NCI-H2227 treated with DMSO at 0.1 percent for 48 hours (cell line): ENCODE results near the gene MFN2.

Experiments used
- DNase-seq: peaks from one replicate; lab custom pipeline; 2025; lab: John Stamatoyannopoulos, UW

Gene MFN2

DNA sequence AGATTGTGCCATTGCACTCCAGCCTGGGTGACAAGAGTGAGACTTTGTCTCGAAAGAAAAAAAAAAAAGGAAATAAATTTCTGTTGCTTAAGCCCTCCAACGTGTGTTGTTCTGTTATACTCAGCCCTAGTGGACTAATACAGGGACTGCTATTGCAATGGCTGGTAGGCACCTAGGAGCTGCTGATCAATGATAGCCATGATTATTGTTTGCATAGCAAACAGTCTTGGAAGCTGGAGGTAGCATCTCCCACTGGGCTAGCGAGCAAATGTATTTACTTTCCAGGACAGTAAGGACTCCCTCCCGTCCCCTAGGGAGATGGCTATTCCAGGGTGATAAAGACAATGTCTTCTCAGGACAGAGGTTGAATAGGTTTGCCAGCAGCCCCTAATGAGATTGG is 69.4 kb downstream of the MFN2 start:
- no peak for DNase-seq

DNA sequence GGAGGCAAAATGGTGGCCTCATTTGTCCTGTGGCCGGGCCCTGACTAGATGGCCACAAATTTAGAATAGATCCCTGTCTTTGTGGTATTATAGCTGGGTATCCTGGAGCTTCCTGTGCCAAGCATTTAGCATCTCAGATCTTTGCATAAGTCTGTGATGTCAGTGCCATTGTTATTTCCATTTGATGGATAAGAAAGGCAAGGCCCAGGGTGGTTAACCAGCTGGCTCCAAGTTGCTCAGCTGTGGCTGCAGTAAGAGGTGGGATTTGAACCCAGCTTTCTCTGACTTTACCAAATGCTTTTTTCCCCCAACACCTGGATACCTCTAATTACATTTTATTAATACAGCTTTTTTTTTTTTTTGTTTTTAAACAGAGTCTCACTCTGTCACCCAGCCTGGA is 71.1 kb downstream of the MFN2 start:
- no peak for DNase-seq

DNA sequence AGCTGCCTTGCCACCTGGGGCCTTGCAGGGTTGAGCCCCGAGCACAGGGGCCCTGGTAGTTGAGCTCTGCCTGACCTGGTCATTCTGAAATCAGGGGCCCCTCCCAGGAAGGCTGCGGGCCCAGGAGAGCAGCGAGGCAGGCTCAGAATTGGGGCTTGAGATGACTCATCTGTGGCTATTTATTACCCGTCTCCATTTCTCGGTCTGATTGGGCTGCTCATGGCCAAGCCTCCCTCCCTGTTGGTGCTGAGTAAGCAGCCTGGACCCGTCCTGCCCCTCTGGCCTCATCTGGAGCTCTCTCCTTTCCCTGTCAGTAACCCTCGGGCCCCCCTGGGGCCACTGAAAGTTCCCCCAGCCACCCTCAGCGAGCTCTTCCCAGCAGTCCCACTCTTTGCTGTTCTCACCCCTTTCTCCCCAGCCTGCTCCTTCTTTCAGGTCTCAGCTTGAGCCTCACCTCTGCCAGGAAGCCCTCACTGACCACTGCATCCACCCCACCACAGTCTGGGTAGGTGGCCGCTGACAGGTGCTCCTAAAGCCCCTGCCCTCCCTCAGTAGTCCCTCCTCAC is 71.8 kb downstream of the MFN2 start:
- DNase-seq, result no peak

DNA sequence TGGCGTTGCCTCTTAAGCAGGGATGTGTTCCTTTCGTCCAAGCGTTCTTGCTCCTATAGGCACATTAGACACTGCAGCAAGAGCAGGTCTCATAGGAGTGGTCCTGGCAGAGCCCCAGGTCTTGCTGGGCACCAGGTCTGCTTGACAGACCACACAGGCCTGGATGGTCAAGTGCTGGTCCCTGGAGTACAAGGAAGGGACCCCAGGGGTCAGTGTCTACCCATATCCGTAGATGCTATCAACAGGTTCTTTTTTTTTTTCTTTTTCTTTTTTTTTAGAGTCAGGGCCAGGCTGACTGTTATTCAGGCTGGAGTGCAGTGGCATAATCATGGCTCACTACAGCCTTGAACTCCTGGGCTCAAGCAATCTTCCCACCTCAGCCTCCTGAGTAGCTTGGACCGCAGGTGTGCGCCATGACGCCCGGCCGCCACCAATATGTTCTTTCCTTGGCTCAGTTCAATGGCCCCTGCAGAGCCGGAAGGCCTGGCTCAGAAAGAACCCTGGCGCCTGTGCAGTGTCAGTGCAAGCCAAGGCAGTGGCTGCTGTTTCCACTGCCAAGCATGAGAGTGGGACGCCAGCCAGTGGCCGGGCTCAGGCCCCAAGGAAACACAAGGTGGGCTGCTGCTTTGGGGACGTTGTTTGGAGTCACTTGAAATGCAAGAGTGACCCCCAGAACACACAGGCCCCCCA is 72.9 kb downstream of the MFN2 start:
- DNase-seq, result no peak

DNA sequence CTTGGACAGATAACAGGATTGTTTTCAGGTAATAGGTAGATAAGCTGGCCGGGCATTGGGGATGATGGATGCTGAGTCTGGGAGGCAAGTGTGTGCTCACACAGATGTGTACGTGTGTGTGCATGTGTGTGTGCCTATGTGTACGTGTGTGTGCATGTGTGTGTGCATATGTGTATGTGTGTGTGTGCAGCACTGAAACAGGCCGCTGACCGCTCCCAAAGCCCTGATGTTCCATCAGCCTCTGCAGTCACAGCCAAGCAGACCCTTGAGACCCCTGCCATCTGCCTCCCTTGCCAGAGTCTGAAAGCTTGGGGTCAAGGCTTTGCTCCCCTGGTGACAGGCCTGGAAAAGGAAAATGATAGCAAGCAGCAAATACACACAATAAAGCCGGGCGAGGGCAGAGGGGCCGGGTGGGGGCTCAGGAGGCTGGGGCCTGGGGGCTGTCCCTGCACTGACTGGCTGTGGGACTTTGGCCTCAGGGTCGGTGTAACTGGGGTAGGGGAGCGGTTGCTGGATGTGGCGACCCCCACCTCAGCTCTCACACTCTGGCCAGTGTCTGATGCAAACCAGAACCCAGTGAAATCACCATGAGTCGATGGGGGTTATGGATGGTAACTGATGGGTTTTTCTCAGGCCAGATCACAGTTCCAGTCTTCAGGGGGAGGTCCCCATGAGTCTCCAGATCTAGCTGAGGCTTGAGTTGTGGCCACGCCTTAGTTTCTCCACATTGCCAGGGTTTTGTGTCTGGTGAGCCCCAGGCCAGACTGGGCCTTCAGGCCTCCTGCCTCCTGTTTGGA is 73.7 kb downstream of the MFN2 start:
- DNase-seq, result no peak

DNA sequence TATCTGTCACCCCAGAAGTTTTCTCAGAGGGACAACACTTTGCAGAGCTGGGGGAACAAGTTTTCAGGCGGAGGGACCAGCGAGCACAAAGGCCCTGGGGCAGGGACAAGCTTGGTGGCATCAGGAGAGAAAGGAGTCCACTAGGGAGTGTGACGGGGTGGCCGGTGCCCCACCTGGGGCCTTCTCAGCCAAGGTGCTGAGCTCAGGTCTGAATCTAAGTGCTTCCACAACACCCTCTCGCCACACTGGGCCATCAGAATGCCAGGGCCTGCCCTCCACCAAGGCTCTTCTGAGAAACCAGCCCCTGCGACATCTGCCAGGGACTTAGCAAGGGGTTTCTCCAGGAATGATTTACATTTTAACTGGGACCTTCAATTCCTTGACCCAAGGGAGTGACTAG is 75.0 kb downstream of the MFN2 start:
- no peak for DNase-seq

DNA sequence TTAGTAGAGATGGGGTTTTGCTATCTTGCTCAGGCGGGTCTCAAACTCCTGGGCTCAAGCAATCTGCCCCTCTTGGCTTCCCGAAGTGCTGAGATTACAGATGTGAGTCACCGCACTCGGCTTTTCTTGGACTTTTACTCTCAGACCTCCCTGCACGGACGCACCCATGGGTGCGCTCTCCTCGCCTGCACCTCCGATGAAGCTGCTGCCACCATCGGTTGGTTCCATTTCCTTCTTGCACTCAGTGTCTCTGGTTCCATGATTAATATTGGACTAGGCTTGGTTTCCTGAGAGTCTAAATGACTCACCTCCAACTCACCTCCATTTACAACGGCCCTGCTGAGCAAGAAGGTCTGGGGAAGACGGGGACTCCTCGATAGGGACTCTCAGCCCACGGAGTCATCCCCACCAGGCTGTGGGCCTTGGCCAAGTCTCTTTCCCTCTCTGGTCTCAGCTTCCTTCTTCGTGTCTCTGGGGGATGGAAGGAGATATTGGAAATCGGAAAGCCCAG is 76.1 kb downstream of the MFN2 start:
- DNase-seq, result no peak

DNA sequence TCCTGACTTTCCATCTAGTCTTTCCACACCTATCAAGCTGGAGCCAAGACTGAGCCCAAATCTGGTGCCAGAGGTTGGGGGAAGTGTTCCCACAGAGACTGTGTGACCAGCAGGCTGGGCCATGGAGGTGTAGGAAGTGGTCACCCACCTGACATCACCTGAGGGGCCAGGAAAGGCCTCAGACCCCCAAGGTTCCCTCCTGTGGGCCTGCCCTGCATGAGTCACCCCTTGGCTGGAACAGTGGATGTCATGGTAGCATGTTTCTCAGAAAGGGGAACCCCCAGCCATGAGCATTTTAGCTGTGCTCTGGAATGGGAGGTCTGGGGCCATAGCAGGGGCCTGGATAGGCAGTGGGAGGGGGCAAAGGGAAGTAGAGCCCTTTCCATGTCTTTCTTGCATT is 77.1 kb downstream of the MFN2 start:
- no peak for DNase-seq

DNA sequence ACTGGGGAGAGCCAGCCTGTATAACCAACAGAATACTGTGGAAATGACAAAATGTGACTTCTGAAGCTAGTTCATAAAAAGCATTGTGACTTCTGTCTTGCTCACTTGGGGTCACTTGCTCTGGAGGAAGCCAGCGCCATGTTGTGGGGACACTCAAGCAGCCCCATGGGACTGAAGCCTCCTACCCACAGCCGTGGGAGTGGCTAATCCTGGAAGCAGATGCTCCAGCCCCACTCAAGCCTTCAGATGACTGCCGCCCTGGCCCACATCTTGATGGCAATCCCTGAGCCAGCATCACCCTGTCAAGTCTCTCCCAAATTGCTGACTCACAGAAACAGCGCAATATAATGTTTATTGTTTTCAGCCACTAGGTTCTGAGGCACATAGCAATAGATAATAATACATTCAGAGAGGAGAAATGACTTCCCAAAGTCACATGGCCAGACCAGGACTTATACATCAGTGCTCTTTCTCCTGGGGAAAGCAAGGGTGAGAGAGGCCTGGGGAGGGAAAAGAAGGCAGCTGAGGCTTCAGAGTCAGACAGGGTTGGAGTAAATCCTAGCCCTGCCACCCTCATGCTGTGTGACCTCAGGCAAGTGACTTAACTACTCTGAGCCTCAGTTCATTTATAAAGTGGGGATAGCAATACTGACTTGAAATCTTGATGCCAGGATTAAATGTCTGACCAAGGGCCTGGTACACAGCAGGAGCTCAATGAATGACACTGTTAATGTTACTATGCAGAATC is 77.9 kb downstream of the MFN2 start:
- no peak for DNase-seq

DNA sequence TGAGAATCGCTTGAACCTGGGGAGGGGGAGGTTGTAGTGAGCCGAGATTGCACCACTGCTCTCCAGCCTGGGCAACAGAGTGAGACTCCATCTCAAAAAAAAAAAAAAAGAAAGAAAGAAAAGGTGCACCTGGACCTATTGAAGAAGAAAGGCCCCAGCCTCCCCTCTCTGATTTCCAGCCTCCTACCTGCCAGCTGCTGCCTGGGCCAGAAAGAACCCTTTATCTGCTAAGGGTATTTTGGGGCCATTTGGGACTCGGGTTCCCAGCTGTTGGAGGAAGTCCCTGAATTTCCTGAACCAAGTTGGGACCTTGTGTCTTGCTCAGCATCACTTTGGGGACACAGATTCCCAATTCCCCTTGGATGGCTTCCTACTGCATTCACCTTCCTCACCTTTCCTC is 79.0 kb downstream of the MFN2 start:
- DNase-seq, result no peak

DNA sequence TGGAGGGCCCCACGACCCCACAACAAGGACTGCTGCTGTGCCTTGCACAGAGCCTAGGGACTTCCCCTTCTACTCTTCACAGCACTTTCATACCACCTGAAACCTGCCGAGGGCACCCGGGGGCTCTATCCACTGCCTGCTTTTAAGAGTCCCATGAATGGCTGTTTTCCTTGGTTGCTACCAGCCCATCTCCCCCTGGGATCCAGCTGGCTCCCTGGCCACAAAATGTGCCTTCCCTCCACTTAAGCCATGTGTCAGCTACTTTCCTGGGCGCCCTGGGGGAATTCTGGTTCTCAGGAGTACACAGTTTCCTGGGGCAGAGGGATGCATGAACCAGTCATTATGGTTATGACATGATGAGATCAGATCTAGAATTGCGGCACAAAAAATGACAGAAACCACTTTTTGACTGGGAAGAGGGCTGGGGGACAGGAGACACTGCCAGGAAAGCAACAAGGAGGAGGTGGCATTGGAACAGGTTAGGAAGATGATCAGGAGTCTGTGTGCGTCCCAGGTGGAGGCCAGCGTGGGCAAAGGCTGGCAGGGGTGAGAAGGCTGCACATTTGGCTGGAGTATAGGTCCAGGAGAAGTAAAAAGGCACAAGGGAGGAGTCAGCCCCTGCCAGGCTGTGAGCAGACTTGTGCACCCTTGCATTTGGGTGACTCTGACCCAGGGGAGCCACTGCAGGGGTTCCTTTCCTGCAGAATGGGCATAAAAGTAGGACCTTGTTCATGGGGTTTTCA is 79.6 kb downstream of the MFN2 start:
- no peak for DNase-seq

DNA sequence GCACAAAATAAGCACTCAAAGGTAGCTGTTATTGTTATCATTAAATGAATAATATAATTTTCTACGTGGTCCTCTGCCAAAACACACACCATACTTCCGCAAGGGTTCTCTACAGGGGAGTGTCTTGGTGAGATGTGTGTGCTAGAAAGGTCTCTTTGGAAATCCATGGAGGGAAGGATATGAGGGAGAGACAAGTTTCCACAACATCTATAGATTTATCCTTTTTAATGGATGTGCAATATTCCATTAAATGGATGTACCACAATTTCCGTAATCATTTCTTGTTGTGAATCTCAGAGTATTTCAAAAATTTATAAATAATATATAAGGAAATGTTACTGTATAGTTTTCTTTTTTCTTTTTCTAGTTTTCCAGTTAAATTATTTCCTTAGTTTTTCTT is 80.3 kb downstream of the MFN2 start:
- no peak for DNase-seq
